Fibroblast of villous mesenchyme (primary cell): ENCODE measurements around the gene ATP5MK. TPM values are rescaled to one million over a fixed set of nuclear protein-coding genes. Genes with fewer than 3 reads are reported as not detected.
A peak's percentile ranks its signal among the peaks of the same experiment; 100 is the strongest.

Experiments used
- DNase-seq: peaks from one replicate; pipeline ENCODE4 v3.0.0-alpha.2; 2010; ENCODE audit warnings: low read depth
- H3K4me3 ChIP-seq: 2 replicates; pipeline ENCODE4 v1.5.1; 2011; ENCODE audit warnings: low read depth, mild to moderate bottlenecking, low read length
- CTCF ChIP-seq: IDR thresholded peaks from 2 replicates; pipeline ENCODE4 v1.5.1; 2012; ENCODE audit warnings: low read depth, mild to moderate bottlenecking, low read length; ENCODE audit not compliant: insufficient read depth
- total RNA-seq: library from RNA; depleted of rRNA; stranded (reverse); fragments of >200 nt; gene quantifications from 2 replicates; pipeline ENCODE4 v1.2.3, GENCODE V29; 2012

Gene ATP5MK
- 175 and 217 TPM in 2 replicates for total RNA-seq

GRCh38 chr10:103396067-103396788 lies at the start of gene ATP5MK, which contains the start of gene PDCD11:
Gene ATP5MK (minus strand): TSS chr10:103396475. CDS start chr10:103392457, 4,018 bp downstream.
Gene PDCD11 (plus strand): TSS chr10:103396626. CDS start chr10:103398427, 1,801 bp downstream.
- DNase-seq = peak; percentile 98
- H3K4me3 ChIP-seq = peak within 1 kb of the TSS; percentile 75
- no peak for TF ChIP-seq CTCF

- no peak for TF ChIP-seq CTCF
- H3K4me3 ChIP-seq = no peak overlapping the region
- DNase-seq = no peak
Measured at GRCh38 chr10:103445366-103445765, 49.1 kb upstream of the ATP5MK start.

GRCh38 chr10:103444478-103444877 lies 48.2 kb upstream of the ATP5MK start:
- no peak overlapping the region for H3K4me3 ChIP-seq
- no peak for DNase-seq
- no peak for TF ChIP-seq CTCF

GRCh38 chr10:103443475-103444185 lies 47.4 kb upstream of the ATP5MK start:
- no peak for DNase-seq
- no peak overlapping the region for H3K4me3 ChIP-seq
- TF ChIP-seq CTCF = no peak

GRCh38 chr10:103442031-103442461 lies 45.8 kb upstream of the ATP5MK start:
- peak; percentile 74 for DNase-seq
- no peak for TF ChIP-seq CTCF
- no peak overlapping the region for H3K4me3 ChIP-seq

- no peak for DNase-seq
- TF ChIP-seq CTCF = no peak
- H3K4me3 ChIP-seq = no peak overlapping the region
Measured at GRCh38 chr10:103441611-103442010, 45.3 kb upstream of the ATP5MK start.
